ENCODE data around the gene AMH. TPM values are rescaled to one million over a fixed set of nuclear protein-coding genes. Genes with fewer than 3 reads are reported as not detected.

Gene AMH
- total RNA-seq, 1 donor from 2014 or later, result 16.4 TPM

GRCh38 chr19:2207008-2207407 is 42.1 kb upstream of the AMH start:
- no peak overlapping the region for H3K27ac Mint-ChIP-seq (ENCODE audit: unreplicated experiment)
- H3K27me3 Mint-ChIP-seq (ENCODE audit: unreplicated experiment), result no peaks in the 10 kb centered on the region

GRCh38 chr19:2207991-2208860 is 40.9 kb upstream of the AMH start:
- H3K4me3 Mint-ChIP-seq (ENCODE audit: unreplicated experiment), result no peak overlapping the region
- H3K27me3 Mint-ChIP-seq (ENCODE audit: unreplicated experiment), result no peaks in the 10 kb centered on the region
- peaks cover 26% of the 10 kb centered on the region for H3K4me1 Mint-ChIP-seq (ENCODE audit: unreplicated experiment)
- peaks cover 21% of the 10 kb centered on the region for H3K36me3 Mint-ChIP-seq (ENCODE audit: unreplicated experiment)
- DNase-seq (ENCODE audit: extremely low spot score, unreplicated experiment), result peak; percentile 90
- no peaks in the 10 kb centered on the region for H3K9me3 Mint-ChIP-seq (ENCODE audit: unreplicated experiment)
- TF ChIP-seq CTCF (IDR thresholded peaks at IDR 0.05), result peak; percentile 46
- peak overlapping the region; percentile 85 for H3K27ac Mint-ChIP-seq (ENCODE audit: unreplicated experiment)

More at GRCh38 chr19:2207008-2207407, 42.1 kb upstream of the AMH start:
- Mint-ChIP-seq H3K9me3 (ENCODE audit: unreplicated experiment) (no peaks in the 10 kb centered on the region), H3K4me1 (ENCODE audit: unreplicated experiment) (peaks cover 26% of the 10 kb centered on the region), H3K36me3 (ENCODE audit: unreplicated experiment) (peaks cover 19% of the 10 kb centered on the region), H3K4me3 (ENCODE audit: unreplicated experiment) (no peak overlapping the region)
- DNase-seq (ENCODE audit: extremely low spot score, unreplicated experiment), result no peak
- no peak for TF ChIP-seq CTCF (IDR thresholded peaks at IDR 0.05)

- Mint-ChIP-seq H3K27me3 (ENCODE audit: unreplicated experiment) (no peaks in the 10 kb centered on the region), H3K36me3 (ENCODE audit: unreplicated experiment) (peaks cover 23% of the 10 kb centered on the region), H3K4me1 (ENCODE audit: unreplicated experiment) (peaks cover 26% of the 10 kb centered on the region), H3K27ac (ENCODE audit: unreplicated experiment) (peak overlapping the region; percentile 85), H3K4me3 (ENCODE audit: unreplicated experiment) (no peak overlapping the region), H3K9me3 (ENCODE audit: unreplicated experiment) (no peaks in the 10 kb centered on the region)
- DNase-seq (ENCODE audit: extremely low spot score, unreplicated experiment), result no peak
- no peak for TF ChIP-seq CTCF (IDR thresholded peaks at IDR 0.05)
These were observed 40.1 kb upstream of the AMH start for GRCh38 chr19:2208975-2209374.

- Mint-ChIP-seq H3K4me1 (ENCODE audit: unreplicated experiment) (peaks cover 26% of the 10 kb centered on the region), H3K36me3 (ENCODE audit: unreplicated experiment) (peaks cover 21% of the 10 kb centered on the region), H3K9me3 (ENCODE audit: unreplicated experiment) (no peaks in the 10 kb centered on the region), H3K27me3 (ENCODE audit: unreplicated experiment) (no peaks in the 10 kb centered on the region), H3K4me3 (ENCODE audit: unreplicated experiment) (no peak overlapping the region), H3K27ac (ENCODE audit: unreplicated experiment) (peak overlapping the region; percentile 85)
- no peak for DNase-seq (ENCODE audit: extremely low spot score, unreplicated experiment)
- no peak for TF ChIP-seq CTCF (IDR thresholded peaks at IDR 0.05)
These were observed 39.7 kb upstream of the AMH start for GRCh38 chr19:2209408-2209807.

GRCh38 chr19:2210206-2210605 is 38.9 kb upstream of the AMH start:
- Mint-ChIP-seq H3K27ac (ENCODE audit: unreplicated experiment) (no peak overlapping the region), H3K36me3 (ENCODE audit: unreplicated experiment) (peaks cover 26% of the 10 kb centered on the region), H3K9me3 (ENCODE audit: unreplicated experiment) (no peaks in the 10 kb centered on the region)

More at GRCh38 chr19:2210206-2210605, 38.9 kb upstream of the AMH start:
- no peak for DNase-seq (ENCODE audit: extremely low spot score, unreplicated experiment)
- no peak for TF ChIP-seq CTCF (IDR thresholded peaks at IDR 0.05)
- Mint-ChIP-seq H3K4me3 (ENCODE audit: unreplicated experiment) (no peak overlapping the region), H3K4me1 (ENCODE audit: unreplicated experiment) (peaks cover 25% of the 10 kb centered on the region), H3K27me3 (ENCODE audit: unreplicated experiment) (no peaks in the 10 kb centered on the region)

Measured in osteocyte (in vitro differentiated cells).